ENCODE results near the gene ATAD3A. TPM values are rescaled to one million over a fixed set of nuclear protein-coding genes. Genes with fewer than 3 reads are reported as not detected.
"Not testable (repeated sequence)": the region's sequence is repeated elsewhere in the genome, so short reads cannot be mapped to it uniquely, and the experiment has no call there.

Gene ATAD3A
- total RNA-seq, 1 donor from 2014 or later, result 18.3 TPM

DNA sequence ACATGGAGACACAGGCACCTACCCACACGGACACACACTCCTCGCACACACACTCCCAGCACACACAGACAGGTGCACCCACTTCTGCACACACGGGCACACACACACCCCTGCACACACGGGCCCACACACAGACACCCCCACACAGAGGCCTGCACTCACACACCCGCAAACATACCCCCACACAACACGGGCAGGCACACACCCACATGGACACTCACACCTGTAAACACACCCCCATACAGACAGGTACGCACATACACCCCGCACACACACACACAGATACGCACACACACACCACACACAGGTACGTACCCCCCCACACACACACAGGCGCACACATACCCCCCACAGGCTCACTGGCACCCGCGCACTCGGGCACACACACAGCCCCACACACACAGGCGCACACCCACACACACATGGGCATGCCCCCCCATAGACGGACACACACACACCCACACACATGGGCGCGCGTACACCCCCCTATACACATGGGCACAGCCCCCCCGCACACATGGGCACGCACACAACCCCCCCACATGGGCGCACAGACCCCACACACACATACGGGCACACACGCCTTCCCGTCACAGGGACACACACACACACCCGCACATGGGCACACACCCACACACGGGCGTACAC is 6.1 kb downstream of the ATAD3A start:
- no peak for DNase-seq
- no peak for ATAC-seq
- intact Hi-C loops (cut with micrococcal nuclease), result no loop called here

DNA sequence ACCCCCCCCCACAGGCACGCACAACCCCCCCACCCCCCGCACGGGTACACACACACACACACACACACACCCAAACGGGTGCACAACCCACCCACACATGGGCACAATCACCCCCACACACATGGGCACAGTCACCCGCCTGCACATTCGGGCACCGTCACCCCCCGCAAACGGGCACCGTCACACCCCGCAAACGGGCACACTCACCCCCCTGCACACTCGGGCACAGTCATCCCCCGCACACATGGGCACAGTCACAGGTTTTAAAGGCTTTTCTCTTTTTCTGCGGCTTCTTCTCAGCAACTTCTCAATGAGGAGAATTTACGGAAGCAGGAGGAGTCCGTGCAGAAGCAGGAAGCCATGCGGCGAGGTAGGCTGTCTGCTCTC is 6.7 kb downstream of the ATAD3A start:
- ATAC-seq; DNase-seq; intact Hi-C loops (cut with micrococcal nuclease): not testable (repeated sequence)

DNA sequence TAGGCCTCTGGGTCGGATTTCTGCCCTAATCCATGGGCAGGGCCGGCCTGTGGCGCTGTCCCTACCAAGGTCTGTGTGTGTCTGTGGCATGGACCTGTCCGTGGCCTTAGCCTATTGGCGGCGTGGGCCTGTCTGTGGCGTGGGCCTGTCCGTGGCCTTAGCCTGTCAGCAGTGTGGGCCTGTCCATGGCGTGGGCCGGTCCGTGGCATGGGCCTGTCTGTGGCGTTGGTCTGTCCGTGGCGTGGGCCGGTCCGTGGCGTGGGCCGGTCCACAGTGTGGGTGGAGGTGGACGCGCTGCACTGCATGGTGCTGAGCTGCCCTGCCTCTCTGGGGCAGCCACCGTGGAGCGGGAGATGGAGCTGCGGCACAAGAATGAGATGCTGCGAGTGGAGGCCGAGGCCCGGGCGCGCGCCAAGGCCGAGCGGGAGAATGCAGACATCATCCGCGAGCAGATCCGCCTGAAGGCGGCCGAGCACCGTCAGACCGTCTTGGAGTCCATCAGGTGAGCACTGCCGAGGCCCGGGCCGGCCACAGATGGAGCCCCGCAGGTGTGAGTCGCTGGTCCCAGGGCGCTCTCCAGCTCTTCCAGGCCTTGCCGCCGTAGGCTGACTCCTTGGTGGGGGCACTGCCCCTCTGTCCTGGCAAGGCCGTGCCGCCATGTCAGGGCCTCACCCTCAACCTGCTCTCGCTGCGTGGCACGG is 8.0 kb downstream of the ATAD3A start:
- intact Hi-C loops (cut with micrococcal nuclease); DNase-seq; ATAC-seq: not testable (repeated sequence)

DNA sequence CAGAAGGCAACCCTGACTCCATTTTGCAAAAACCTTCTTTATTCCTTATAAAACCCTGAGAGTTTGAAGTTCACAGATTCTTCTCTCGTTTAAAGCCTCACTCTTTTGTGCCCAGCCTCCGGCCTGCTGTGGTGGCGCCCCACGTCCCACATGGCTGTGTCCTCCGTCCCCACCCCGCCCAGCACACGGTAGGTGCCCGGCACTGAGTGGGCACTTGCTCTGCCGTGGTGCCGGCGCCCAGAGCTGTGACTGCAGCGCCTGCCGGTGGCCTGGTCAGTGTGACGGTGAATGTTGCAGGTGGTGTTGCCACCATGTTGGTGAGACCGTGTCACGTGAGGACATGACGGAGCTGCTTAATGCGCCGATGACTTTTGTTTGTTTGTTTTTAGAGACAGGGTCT is 9.4 kb downstream of the ATAD3A start:
- intact Hi-C loops (cut with micrococcal nuclease), result no loop called here
- ATAC-seq, result no peak
- DNase-seq, result no peak

DNA sequence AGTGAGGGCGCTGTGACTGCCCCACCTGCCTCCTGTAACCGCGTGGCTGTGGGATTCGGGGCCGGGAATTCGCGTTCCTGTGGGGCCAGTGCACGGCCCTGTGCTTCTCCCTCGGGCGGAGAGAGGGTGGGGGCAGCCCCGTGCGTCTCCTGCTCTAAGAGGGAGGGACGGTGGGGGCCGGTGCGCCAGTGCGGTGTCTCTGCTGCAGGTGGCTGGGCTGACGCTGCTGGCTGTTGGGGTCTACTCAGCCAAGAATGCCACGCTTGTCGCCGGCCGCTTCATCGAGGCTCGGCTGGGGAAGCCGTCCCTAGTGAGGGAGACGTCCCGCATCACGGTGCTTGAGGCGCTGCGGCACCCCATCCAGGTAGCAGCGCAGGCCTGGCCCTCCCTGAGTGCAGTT is 10.6 kb downstream of the ATAD3A start:
- not testable (repeated sequence) for DNase-seq, ATAC-seq

DNA sequence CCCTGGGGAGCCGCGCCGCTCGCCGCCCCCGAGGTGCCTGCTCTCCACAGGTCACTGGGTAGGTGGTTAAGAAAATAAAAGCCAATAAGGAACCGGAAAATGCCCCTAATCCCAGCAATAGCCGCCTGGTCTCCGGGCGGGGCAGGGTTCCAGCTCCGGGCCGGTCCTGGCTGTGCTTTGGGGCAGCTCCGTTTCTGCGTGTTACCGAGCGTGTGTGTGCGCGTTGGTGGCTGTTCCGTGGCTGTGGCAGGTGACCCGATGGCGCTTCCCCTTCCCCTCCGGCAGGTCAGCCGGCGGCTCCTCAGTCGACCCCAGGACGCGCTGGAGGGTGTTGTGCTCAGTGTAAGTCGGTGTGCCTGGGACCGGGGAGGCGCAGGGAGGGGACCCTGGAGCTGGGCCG is 11.3 kb downstream of the ATAD3A start:
- intact Hi-C loops (cut with micrococcal nuclease); DNase-seq: not testable (repeated sequence)

More for the DNA sequence above, 10.6 kb downstream of the ATAD3A start:
- intact Hi-C loops (cut with micrococcal nuclease), result not testable (repeated sequence)

DNA sequence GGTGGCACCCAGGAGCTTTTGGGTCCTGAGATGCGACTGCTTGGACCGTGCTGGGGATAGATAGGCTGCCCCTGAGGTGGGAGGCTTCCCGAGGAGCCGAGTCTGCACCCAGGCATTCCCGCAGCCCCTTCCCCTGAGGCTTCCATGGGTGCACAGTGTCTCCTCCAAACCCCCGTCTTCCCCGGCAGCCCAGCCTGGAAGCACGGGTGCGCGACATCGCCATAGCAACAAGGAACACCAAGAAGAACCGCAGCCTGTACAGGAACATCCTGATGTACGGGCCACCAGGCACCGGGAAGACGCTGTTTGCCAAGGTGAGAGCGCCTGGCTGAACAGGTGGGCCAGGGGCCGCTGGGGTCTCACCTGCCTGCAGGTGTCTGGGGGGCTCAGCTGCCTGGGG is 11.7 kb downstream of the ATAD3A start:
- intact Hi-C loops (cut with micrococcal nuclease), result not testable (repeated sequence)

More for the DNA sequence above, 11.3 kb downstream of the ATAD3A start:
- ATAC-seq, result not testable (repeated sequence)

DNA sequence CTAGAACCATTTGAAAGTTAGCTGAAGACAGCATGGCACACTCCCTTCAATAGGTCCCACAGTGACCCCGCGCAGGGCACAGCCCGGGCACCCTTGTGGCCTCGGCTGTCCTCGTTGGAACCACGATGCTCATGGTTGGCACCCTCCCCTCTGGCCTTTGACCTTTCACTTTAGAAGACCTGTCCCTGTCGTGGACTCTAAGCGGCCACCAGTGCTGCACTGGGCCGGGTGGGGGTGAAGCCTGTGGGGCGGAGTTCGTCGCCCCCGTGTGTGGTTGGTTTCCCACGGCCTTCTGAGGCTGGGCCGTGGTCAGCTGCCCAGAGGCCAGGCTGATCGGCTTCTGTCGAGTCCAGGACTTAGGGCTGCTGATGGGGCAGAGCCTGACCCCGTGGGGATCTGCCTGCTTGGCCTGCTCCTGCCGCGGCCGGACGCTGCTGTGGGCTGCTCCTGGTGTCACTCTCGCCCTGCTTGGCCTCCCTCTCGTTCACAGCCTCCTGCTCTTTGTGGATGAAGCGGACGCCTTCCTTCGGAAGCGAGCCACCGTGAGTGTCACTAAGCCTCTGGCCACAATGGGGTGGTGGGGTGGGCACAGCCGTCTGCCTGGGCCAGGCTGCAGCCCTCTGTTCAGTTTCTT is 12.9 kb downstream of the ATAD3A start:
- intact Hi-C loops (cut with micrococcal nuclease); ATAC-seq; DNase-seq: not testable (repeated sequence)

More for the DNA sequence above, 11.7 kb downstream of the ATAD3A start:
- not testable (repeated sequence) for ATAC-seq, DNase-seq

DNA sequence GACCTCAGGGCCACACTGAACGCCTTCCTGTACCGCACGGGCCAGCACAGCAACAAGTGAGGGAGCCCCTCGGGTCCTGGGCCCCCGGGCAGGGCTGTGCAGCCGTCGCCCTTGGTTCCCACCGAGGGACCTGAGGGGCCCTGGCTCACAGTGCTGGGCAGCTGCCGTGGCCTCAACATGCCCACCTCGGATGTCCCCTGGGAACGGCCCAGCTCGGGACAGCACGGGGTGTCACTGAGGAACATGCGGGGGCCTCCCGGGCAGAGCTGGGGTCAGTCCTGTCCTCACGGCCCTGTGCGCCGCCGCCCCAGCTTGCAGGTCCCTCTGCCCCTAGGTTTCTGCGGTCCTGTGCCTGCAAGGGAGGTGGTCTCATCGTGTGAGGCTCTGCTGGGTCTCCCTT is 14.5 kb downstream of the ATAD3A start:
- intact Hi-C loops (cut with micrococcal nuclease); ATAC-seq; DNase-seq: not testable (repeated sequence)

DNA sequence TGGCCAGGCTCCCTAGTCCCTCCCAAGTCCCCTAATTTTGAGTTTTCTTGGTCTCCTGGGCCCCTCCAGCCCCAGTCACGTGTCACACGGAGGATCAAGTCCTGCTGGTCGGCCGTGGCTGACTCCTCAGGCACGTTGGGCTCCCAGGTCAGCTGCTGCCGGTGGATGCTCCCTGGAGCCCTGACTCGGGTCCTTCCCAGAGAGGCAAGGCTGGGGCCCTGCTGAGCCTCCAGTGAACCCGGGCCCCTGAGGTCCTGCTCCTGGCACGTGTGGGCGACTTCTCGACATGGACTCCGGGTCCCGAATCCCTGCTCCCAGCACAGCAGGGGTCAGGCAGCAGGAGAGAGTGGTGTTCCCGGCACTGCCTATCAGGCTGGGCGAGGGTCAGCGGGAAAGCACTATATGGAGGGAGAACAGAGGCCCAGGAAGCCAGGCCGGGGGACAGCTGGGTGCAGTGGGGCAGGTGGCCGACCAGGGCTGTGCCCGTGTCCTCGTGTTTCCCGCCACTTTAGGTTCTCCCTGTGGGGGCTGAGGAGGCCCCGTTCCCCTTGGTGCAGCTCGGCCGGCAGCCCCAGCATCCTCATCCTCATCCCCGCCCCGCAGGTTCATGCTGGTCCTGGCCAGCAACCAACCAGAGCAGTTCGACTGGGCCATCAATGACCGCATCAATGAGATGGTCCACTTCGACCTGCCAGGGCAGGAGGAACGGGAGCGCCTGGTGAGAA is 15.3 kb downstream of the ATAD3A start:
- intact Hi-C loops (cut with micrococcal nuclease), result no loop called here

DNA sequence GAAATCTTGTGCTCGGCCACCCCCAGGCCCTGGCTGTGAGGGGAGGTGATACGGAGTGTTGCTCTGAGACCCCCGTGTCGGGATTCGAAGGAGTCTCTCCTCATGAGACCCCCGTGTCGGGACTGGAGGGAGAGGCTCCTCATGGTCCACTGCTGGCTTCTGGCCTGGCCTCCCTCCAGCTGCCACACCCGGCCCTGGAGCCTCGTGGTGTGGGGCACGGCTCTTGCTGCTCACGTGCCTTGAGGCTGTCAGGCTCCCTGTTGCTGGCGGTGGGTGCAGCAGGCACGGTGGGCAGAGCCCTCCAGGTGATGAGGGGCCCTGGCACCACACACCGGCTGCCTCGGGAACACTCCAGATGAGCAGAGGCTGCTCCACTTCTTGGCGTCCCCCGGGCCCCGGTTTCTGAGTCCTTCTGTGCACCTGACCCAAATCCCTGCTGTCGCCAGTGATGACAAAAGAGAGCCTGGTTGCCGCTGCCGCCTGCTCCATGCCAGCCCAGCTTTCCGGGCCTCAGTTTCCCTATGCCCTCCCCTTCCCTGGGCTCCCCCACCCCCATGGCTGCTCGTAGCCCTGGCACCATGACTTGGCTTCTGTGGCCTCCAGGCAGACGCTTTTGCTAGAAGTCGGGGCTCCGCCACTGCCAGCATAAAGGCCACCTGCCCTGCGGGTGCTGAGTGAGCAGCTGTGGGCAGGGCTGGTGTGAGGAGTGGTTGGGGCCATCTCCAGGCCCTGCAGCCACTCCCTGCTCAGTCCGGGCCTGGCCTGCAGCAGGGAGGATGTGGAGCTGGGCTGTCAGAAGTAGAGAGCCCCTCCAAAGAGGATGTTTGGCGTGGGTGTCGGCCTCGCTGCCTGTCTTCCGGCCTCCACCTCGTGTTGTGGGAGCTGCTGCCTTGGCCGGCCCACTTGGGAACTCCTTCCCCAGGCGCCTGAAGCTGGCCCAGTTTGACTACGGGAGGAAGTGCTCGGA is 16.6 kb downstream of the ATAD3A start:
- intact Hi-C loops (cut with micrococcal nuclease), result no loop called here
- ATAC-seq, result no peak

More for the DNA sequence above, 15.3 kb downstream of the ATAD3A start:
- no peak for ATAC-seq
- no peak for DNase-seq

DNA sequence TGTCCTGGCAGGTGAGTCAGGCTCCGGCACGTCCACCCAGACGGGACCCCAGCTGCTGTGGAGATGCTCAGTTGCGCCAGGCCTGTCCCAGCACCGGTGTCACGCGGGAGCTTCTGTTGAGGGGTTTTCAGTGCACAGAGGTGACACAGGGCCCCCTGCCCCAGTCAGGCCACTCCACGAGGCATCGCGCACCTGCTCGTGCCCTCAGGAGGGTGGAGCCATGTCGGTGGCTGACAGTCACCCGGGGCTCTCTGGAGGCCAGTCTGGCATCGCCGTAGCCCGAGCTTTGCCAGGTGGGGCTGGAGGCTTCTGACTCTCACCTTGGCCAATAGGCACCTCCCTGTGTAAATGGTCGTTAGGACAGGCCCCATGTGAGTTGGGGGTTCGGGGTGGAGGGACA is 17.4 kb downstream of the ATAD3A start:
- DNase-seq, result no peak
- intact Hi-C loops (cut with micrococcal nuclease), result no loop called here
- no peak for ATAC-seq

More for the DNA sequence above, 16.6 kb downstream of the ATAD3A start:
- no peak for DNase-seq

DNA sequence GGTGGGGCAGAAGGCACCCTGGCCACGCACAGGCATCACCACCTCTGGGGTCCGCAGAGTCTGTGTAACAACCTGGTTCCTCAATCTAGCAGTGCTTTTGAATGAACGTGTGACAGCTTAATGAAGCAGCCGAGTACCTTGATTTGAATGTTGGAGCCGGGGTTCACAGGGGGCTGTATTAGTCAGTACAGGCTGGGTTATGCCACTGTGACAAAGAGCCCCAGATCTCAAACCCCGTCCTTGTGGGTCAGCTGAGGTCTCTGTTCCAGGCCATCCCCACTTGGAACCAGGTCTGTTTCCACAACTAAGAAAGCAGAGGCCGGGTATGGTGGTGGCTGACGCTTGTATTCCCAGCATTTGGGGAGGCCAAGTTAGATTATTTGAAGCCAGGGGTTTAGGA is 18.0 kb downstream of the ATAD3A start:
- DNase-seq, result no peak
- no peak for ATAC-seq
- intact Hi-C loops (cut with micrococcal nuclease), result no loop called here

DNA sequence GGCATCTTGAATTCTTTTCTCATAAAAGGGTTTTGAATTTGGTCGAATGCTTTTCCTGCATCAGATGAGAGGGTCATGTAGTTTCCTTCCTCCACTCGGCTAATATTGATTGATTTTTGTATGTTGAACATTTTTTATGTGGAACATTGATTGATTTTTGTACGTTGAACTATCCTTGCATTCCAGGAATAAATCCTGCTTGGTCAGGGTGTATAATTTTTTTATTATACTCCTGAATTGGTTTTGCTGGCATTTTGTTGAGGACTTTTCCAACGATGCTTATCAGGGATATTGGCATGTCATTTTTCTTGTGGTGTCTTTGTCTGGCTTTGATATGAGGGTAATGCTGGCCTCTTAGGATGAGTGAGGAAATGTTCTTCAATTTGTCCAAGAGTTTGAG is 20.0 kb downstream of the ATAD3A start:
- intact Hi-C loops (cut with micrococcal nuclease), result no loop called here
- ATAC-seq (no peak), DNase-seq (no peak)

DNA sequence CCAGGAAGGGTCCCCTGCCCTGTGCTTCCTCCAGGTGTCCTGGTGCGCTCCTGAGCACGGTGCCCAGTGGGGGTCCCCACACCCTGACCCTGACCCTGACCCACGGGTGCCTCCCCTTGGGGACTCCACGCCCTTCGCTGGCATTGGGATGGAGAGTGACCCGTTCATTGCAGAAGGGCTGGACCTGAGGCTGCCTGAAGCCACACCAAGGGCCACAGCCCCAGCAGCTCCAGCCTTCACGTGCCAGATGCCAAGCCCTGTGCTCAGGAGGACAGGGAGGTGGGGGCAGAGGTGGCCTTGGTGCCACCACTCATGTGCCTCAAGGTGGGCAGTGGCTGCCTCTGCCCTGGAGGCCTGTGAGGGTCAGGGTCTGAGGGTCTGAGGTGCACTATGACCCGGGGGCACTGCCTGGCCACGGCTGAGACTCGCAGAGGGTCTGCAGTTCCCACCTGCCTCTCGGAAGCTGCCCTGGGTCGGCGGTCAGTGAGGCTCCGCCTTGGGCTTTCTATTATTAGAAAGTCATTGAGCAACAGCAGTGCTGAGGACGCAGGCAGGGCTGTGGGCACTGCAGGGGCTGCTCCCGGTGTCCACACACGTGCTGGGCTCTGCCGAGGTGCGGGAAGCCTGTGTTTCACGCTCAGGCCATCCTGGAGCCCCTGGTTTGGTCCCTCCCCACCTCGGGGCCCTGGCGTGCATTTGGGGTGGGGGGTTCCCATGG is 21.4 kb downstream of the ATAD3A start:
- ATAC-seq (peak; percentile 78), DNase-seq (peak; percentile 54)
- intact Hi-C loops (cut with micrococcal nuclease), result not testable (repeated sequence)

DNA sequence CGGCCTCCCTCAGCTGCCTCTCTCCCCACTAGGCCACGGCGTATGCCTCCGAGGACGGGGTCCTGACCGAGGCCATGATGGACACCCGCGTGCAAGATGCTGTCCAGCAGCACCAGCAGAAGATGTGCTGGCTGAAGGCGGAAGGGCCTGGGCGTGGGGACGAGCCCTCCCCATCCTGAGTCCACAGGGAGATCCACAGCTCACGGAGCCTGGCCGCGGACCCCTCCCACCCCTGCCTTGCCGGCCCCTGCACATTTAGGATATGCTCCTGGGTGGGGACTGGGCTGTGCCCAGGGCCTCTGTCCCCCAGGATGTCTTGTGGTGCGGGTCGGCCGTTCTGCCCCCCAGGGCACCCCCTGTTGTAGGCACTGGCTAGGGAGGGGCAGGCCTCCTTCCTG is 21.9 kb downstream of the ATAD3A start:
- DNase-seq; intact Hi-C loops (cut with micrococcal nuclease): not testable (repeated sequence)
- ATAC-seq, result peak; percentile 1

DNA sequence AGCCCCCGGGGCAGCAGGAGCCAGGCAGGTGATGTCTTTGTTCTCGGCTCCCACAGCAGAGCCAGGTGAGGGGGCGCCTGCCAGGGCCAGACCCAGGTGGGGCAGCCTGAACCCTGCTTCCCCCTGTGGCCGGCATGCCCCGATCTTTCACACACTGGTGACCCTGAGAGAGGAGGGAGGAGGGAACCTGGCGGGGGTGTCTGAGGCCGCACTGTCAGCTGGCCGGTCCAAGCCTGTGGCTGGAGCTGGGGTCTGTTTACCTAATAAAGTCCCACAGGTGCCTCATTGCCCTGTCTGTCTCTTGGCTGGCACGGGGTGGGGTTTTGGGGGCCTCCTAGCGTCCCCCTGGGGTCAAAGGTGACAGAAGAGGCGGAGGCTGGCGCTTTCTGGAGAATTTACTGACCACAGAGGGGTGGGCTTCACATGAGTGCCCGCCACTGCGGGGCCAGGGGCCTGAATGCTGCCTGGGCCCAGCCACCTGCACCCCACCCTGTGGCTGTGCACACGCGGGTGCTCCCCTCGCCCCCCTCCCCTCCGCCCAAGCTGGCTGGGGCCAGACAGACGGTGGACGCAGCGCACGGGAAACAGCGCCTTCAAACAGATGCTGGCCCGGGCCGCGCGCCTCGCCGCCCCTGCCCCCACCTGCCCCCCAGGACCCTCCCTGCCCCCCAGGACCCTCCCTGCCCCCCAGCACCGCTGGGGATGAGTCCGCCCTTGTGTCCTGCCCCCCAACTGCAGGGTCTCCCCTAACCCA is 22.6 kb downstream of the ATAD3A start:
- DNase-seq, result no peak
- intact Hi-C loops (cut with micrococcal nuclease), result no loop called here
- no peak for ATAC-seq

Data from left ventricle myocardium superior (tissue), 1 donor.